H1 (cell line): ENCODE results near the gene DOCK1. TPM values are rescaled to one million over a fixed set of nuclear protein-coding genes. Genes with fewer than 3 reads are reported as not detected.

Experiments used
- CTCF ChIA-PET: fragments of 300-600 bp; sonication (Branson Sonifier 250); formaldehyde crosslinking; loops from one replicate; lab custom pipeline; 2021; ENCODE audit not compliant: partially characterized antibody; lab: Charles Lee
- POLR2A ChIA-PET: fragments of 300-600 bp; sonication (Branson Sonifier 250); formaldehyde crosslinking; loops from one replicate; lab custom pipeline; 2021; ENCODE audit warnings: inconsistent platforms; ENCODE audit not compliant: partially characterized antibody; lab: Charles Lee
- DNase-seq, 2 experiments: peaks; one replicate each; pipeline versions ENCODE4 v3.0.0 to v3.0.0-alpha.2; 2010 to 2022; ENCODE audit warnings: low spot score in 2 of 2, low read depth in 1 of 2, mixed read lengths in 1 of 2
- FAIRE-seq: peaks from 2 replicates; lab custom pipeline; 2011; peaks lifted over from hg19 to GRCh38; lab: Jason Lieb, UNC
- H2AFZ ChIP-seq: 2 replicates; pipeline ENCODE4 v1.8.1; 2012; ENCODE audit warnings: low read length, inconsistent platforms
- H2AK5ac ChIP-seq: 2 replicates; pipeline ENCODE4 v1.6.1; 2013; ENCODE audit warnings: low read depth, low read length
- H2BK120ac ChIP-seq: replicated peaks from 2 replicates; pipeline ENCODE3; 2013; ENCODE audit warnings: low read depth, low read length, inconsistent platforms
- H2BK12ac ChIP-seq: 2 replicates; pipeline ENCODE4 v1.6.1; 2013; ENCODE audit warnings: low read depth, low read length
- H2BK15ac ChIP-seq: 2 replicates; pipeline ENCODE4 v1.6.1; 2013; ENCODE audit warnings: low read length
- H2BK20ac ChIP-seq: 2 replicates; pipeline ENCODE4 v1.6.1; 2013; ENCODE audit warnings: low read length
- H2BK5ac ChIP-seq: 2 replicates; pipeline ENCODE4 v1.6.1; 2013; ENCODE audit warnings: low read depth, low read length
- H3K14ac ChIP-seq: 2 replicates; pipeline ENCODE4 v1.6.1; 2013; ENCODE audit warnings: inconsistent platforms; ENCODE audit not compliant: insufficient read length
- H3K18ac ChIP-seq: 2 replicates; pipeline ENCODE4 v1.6.1; 2013; ENCODE audit warnings: low read length; ENCODE audit errors: extremely low read depth
- H3K23ac ChIP-seq: 2 replicates; pipeline ENCODE4 v1.6.1; 2013; ENCODE audit warnings: inconsistent platforms; ENCODE audit not compliant: insufficient read length
- H3K23me2 ChIP-seq: 2 replicates; pipeline ENCODE4 v1.6.1; 2013; ENCODE audit warnings: low read depth, low read length
- H3K27ac ChIP-seq: 2 replicates; pipeline ENCODE4 v1.6.1; 2011; ENCODE audit warnings: low read depth, low read length, inconsistent platforms
- H3K27me3 ChIP-seq, 4 experiments: replicated peaks in 1 of 4; 1 replicate in 1 of 4; 2 replicates in 3 of 4; pipeline versions ENCODE4 v1.6.1 to v1.8.1; 2011 to 2013; ENCODE audit warnings: low read length in 3 of 4, mild to moderate bottlenecking in 3 of 4, inconsistent platforms in 2 of 4, mixed read lengths in 2 of 4, moderate library complexity in 1 of 4; ENCODE audit not compliant: control insufficient read depth in 3 of 4, insufficient read depth in 3 of 4; ENCODE audit errors: extremely low read depth in 1 of 4
- H3K36me3 ChIP-seq, 4 experiments: 2 replicates each; pipeline versions ENCODE4 v1.6.1 to v1.8.1; 2011 to 2013; ENCODE audit warnings: mild to moderate bottlenecking in 4 of 4, low read length in 3 of 4, moderate library complexity in 2 of 4, control low read depth in 1 of 4, inconsistent platforms in 1 of 4; ENCODE audit not compliant: insufficient read depth in 4 of 4, control insufficient read depth in 2 of 4
- H3K4ac ChIP-seq: replicated peaks from 2 replicates; pipeline ENCODE3; 2013; ENCODE audit warnings: low read length, low read depth, mixed read lengths, inconsistent platforms; ENCODE audit not compliant: insufficient read length
- H3K4me1 ChIP-seq, 4 experiments: replicated peaks in 1 of 4; 1 replicate in 1 of 4; 2 replicates in 3 of 4; pipeline versions ENCODE4 v1.6.1 to v1.8.1; 2011 to 2013; ENCODE audit warnings: low read length in 3 of 4, inconsistent platforms in 2 of 4, mixed read lengths in 1 of 4; ENCODE audit not compliant: insufficient read depth in 4 of 4, control insufficient read depth in 3 of 4
- H3K4me2 ChIP-seq, 2 experiments: 2 replicates each; pipeline versions ENCODE4 v1.6.1 to v1.8.1; 2011 to 2013; ENCODE audit warnings: low read depth in 2 of 2, low read length in 2 of 2, control low read depth in 1 of 2, inconsistent platforms in 1 of 2, mild to moderate bottlenecking in 1 of 2; ENCODE audit not compliant: insufficient read depth in 1 of 2
- H3K4me3 ChIP-seq, 4 experiments: fragments of 200-600, 300-600 bp in 1 of 4; sonication (generic), shearing (Covaris generic), sonication (Bioruptor Twin) in 1 of 4; 2 replicates each; pipeline versions ENCODE4 v1.5.1 to v1.8.1; 2011 to 2016; ENCODE audit warnings: low read length in 4 of 4, low read depth in 3 of 4, control low read depth in 2 of 4, inconsistent platforms in 2 of 4, mild to moderate bottlenecking in 2 of 4, mixed read lengths in 1 of 4, moderate library complexity in 1 of 4; ENCODE audit not compliant: insufficient read depth in 2 of 4; ENCODE audit errors: extremely low read depth in 1 of 4
- H3K56ac ChIP-seq: replicated peaks from 2 replicates; pipeline ENCODE3; 2013; ENCODE audit warnings: low read depth, mild to moderate bottlenecking, mixed read lengths, low read length, inconsistent platforms; ENCODE audit not compliant: insufficient read length
- H3K79me1 ChIP-seq: 2 replicates; pipeline ENCODE4 v1.6.1; 2013; ENCODE audit warnings: low read depth, low read length, control low read depth
- H3K79me2 ChIP-seq, 2 experiments: 2 replicates each; pipeline versions ENCODE4 v1.6.1 to v1.8.1; 2012 to 2013; ENCODE audit warnings: low read length in 2 of 2, mild to moderate bottlenecking in 2 of 2, inconsistent platforms in 1 of 2; ENCODE audit not compliant: insufficient read depth in 2 of 2, control insufficient read depth in 1 of 2
- H3K9ac ChIP-seq, 4 experiments: replicated peaks in 1 of 4; 1 replicate in 1 of 4; 2 replicates in 3 of 4; pipeline versions ENCODE4 v1.6.1 to v1.8.1; 2011 to 2013; ENCODE audit warnings: low read depth in 3 of 4, low read length in 3 of 4, control low read depth in 2 of 4, mild to moderate bottlenecking in 2 of 4, moderate library complexity in 2 of 4, inconsistent platforms in 1 of 4; ENCODE audit errors: extremely low read depth in 1 of 4
- H3K9me3 ChIP-seq, 2 experiments: 2 replicates each; pipeline versions ENCODE4 v1.6.1 to v1.8.1; 2012 to 2013; ENCODE audit warnings: mild to moderate bottlenecking in 2 of 2, moderate library complexity in 2 of 2, control low read depth in 1 of 2, inconsistent platforms in 1 of 2, low read depth in 1 of 2, low read length in 1 of 2, mixed read lengths in 1 of 2; ENCODE audit not compliant: insufficient read depth in 2 of 2
- H4K20me1 ChIP-seq, 2 experiments: replicated peaks in 1 of 2; 2 replicates each; pipeline versions ENCODE3 to v1.8.1; 2011 to 2013; ENCODE audit warnings: inconsistent platforms in 2 of 2, low read length in 2 of 2, mild to moderate bottlenecking in 1 of 2; ENCODE audit not compliant: insufficient read depth in 2 of 2, control insufficient read depth in 1 of 2
- H4K5ac ChIP-seq: 2 replicates; pipeline ENCODE4 v1.6.1; 2013; ENCODE audit warnings: low read length, low read depth, mixed read lengths, inconsistent platforms; ENCODE audit not compliant: insufficient read length
- H4K8ac ChIP-seq: 2 replicates; pipeline ENCODE4 v1.8.0; 2013; ENCODE audit warnings: mild to moderate bottlenecking, moderate library complexity, low read length, inconsistent platforms; ENCODE audit not compliant: insufficient read depth; ENCODE audit errors: extremely low read depth
- H4K91ac ChIP-seq: replicated peaks from 2 replicates; pipeline ENCODE3; 2013; ENCODE audit warnings: low read length, mixed read lengths, inconsistent platforms; ENCODE audit not compliant: insufficient read length
- CBX8 ChIP-seq: fragments of 300-800, 300-1000 bp; sonication (generic); IDR thresholded peaks from 2 replicates; pipeline ENCODE4 v1.7.1; 2016; ENCODE audit warnings: low read depth, low read length, borderline replicate concordance
- CHD2 ChIP-seq: IDR thresholded peaks from 2 replicates; pipeline ENCODE4 v1.6.1; 2012; ENCODE audit warnings: low read length, improper control_type of control experiment
- GTF2F1 ChIP-seq: IDR thresholded peaks from 2 replicates; pipeline ENCODE4 v1.6.1; 2012; ENCODE audit warnings: low read depth, low read length, improper control_type of control experiment, borderline replicate concordance
- HDAC6 ChIP-seq: IDR thresholded peaks from one replicate; pipeline ENCODE4 v1.7.1; 2012; ENCODE audit warnings: low read depth, mild to moderate bottlenecking, inconsistent platforms, low read length, moderate library complexity
- NANOG ChIP-seq: IDR thresholded peaks from 2 replicates; pipeline ENCODE4 v1.6.1; 2011; ENCODE audit warnings: low read length, low read depth, mild to moderate bottlenecking, inconsistent platforms; ENCODE audit not compliant: insufficient read depth, poor library complexity, severe bottlenecking
- POU5F1 ChIP-seq: IDR thresholded peaks from 2 replicates; pipeline ENCODE4 v1.6.1; 2011; ENCODE audit warnings: low read depth, mild to moderate bottlenecking, low read length, moderate library complexity
- RBBP5 ChIP-seq: IDR thresholded peaks from 2 replicates; pipeline ENCODE4 v1.7.1; 2012; ENCODE audit warnings: low read depth, mild to moderate bottlenecking, inconsistent platforms, low read length, moderate library complexity, borderline replicate concordance
- RXRA ChIP-seq: IDR thresholded peaks from 2 replicates; pipeline ENCODE4 v1.6.1; 2011; ENCODE audit warnings: low read depth, mild to moderate bottlenecking, low read length, moderate library complexity; ENCODE audit not compliant: insufficient read depth
- YY1 ChIP-seq: IDR thresholded peaks from 2 replicates; pipeline ENCODE4 v1.6.1; 2011; ENCODE audit warnings: low read depth, mild to moderate bottlenecking, low read length
- WGBS, 2 experiments: shearing (Covaris generic) in 1 of 2; methylation state at CpG; one replicate each; pipeline versions ENCODE4 v1.1.6 to v1.1.7; 2013 to 2015; ENCODE audit warnings: low lambda C conversion rate in 2 of 2, mixed read lengths in 2 of 2, inconsistent platforms in 1 of 2, low coverage in 1 of 2, missing lambda C conversion rate in 1 of 2; ENCODE audit not compliant: insufficient replicate concordance in 2 of 2, insufficient coverage in 1 of 2, insufficient read length in 1 of 2; ENCODE audit errors: extremely low coverage in 1 of 2, missing lambda C conversion rate in 1 of 2; 5-methylcytosine and 5-hydroxymethylcytosine counted together
- polyA plus RNA-seq, 7 experiments: library from polyadenylated mRNA; depleted of rRNA in 3 of 7; stranded (reverse) in 5 of 7; unstranded in 2 of 7; fragments of >200 nt in 5 of 7; fragments of 200-250 nt in 2 of 7; gene quantifications; 1 replicate in 5 of 7; 2 replicates in 1 of 7; 4 replicates in 1 of 7; pipeline versions ENCODE4 v1.2.1 to v1.2.3, GENCODE V29; 2011 to 2013; ENCODE audit warnings: missing spikeins in 2 of 7, mixed read lengths in 2 of 7
- total RNA-seq: library from RNA; stranded (reverse); fragmentation: NEBNext Ultra II Directional; extraction: Animal tissue kit (Norgen Biotek cat#: 25700); gene quantifications from 2 replicates; pipeline ENCODE4 v1.2.1, GENCODE V29; 2021
- TF ChIP-seq, protein P1 (sequence below), 3 experiments: IDR thresholded peaks; 1 replicate in 2 of 3; 2 replicates in 1 of 3; pipeline versions ENCODE4 v1.5.1 to v1.6.1; 2011; ENCODE audit warnings: low read length in 3 of 3, mild to moderate bottlenecking in 3 of 3, inconsistent platforms in 2 of 3, low read depth in 1 of 3, moderate library complexity in 1 of 3; ENCODE audit not compliant: insufficient read depth in 1 of 3; ENCODE audit errors: control extremely low read depth in 1 of 3

The DOCK1 gene
- total and polyA plus RNA-seq, 2 of the 8 experiments (the other 6 are each of a cell fraction or from before 2014, with no cell fraction given): 11.6 to 53.0 TPM

DNA sequence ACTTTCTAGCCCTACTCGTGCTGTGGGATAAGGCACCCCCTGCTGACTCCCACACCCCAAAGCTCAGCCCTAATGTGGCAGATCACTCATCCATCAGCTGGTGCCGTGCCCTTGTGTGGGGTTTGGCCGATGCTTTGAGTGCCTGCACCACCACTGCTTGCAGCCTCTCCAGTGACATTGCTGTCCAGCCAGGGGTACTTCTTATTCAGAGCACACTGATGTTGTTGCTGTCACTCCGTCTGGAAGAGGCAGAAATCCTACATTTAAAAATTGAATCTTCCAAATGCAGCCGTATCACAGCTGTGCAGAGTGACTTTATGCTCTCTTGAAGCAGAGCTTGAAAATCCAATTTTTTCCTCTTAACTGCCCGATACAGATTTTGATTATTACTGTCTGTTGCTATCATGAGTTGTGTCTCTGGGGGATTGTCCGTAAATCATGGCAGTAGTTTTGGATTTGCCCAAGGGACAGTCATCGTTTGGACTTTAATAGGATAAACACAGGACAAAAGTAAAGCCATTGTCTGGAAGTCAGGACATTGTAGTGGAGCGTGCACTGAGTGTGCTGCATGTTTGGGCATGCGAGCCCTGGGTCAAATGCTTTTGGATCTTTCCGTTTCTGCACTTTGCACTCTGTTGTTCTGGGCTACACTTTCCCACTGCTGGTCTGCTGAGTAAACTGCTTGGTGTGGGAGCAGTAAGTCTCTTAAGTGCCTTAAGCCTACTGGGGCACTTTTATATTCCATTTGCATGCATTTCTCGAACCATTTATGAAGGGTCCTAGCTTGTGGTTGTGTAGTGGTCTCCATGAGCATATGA, 128.2 kb downstream of the DOCK1 start:
- H3K18ac ChIP-seq: no peak overlapping the region
- H3K4ac ChIP-seq: no peak overlapping the region
- H3K56ac ChIP-seq: no peak overlapping the region
- H3K36me3 ChIP-seq: peaks cover 7 to 42% (median 32%) of the 10 kb centered on the region in 4 experiments; a peak in 7 of 8 replicates
- no peak overlapping the region for H4K5ac ChIP-seq
- no peak overlapping the region for H2AFZ ChIP-seq
- H2BK12ac ChIP-seq: no peak overlapping the region
- H2AK5ac ChIP-seq: no peak overlapping the region
- ChIA-PET POLR2A (no interaction called here), CTCF (interaction anchor here (2.5 kb wide), 1 partner anchor 11 kb away, joined by 9 read pairs; no protein-coding TSS in a partner anchor)
- H3K23ac ChIP-seq: no peak overlapping the region
- H3K9ac ChIP-seq: no peak overlapping the region
- H4K20me1 ChIP-seq: peaks cover 0 to 2% of the 10 kb centered on the region in 2 experiments
- no peaks in the 10 kb centered on the region for H3K79me2 ChIP-seq
- H2BK5ac ChIP-seq: no peak overlapping the region
- no peak overlapping the region for H3K4me3 ChIP-seq
- H4K8ac ChIP-seq: no peak overlapping the region
- H3K4me1 ChIP-seq: no peaks in the 10 kb centered on the region
- 93% methylated on average over 12 of the region's 12 CpGs; no CpG with 5 or more reads in 1 of the 2 experiments for WGBS, 2 experiments
- no peak overlapping the region for H2BK20ac ChIP-seq
- H3K79me1 ChIP-seq: no peaks in the 10 kb centered on the region; the same call in 1 of the 2 replicates
- H3K27me3 ChIP-seq: no peaks in the 10 kb centered on the region
- no peak overlapping the region for H3K27ac ChIP-seq
- H2BK120ac ChIP-seq: no peak overlapping the region
- H2BK15ac ChIP-seq: no peak overlapping the region
- no peaks in the 10 kb centered on the region for H3K9me3 ChIP-seq
- H3K23me2 ChIP-seq: no peaks in the 10 kb centered on the region
- no peak for DNase-seq
- no peak overlapping the region for H3K14ac ChIP-seq
- no peak for FAIRE-seq
- H3K4me2 ChIP-seq: no peak overlapping the region
- no peak overlapping the region for H4K91ac ChIP-seq
- TF ChIP-seq YY1: no peak
- no peak for TF ChIP-seq GTF2F1
- TF ChIP-seq HDAC6: no peak
- no peak for TF ChIP-seq NANOG
- no peak for TF ChIP-seq RBBP5
- TF ChIP-seq, protein P1, sequence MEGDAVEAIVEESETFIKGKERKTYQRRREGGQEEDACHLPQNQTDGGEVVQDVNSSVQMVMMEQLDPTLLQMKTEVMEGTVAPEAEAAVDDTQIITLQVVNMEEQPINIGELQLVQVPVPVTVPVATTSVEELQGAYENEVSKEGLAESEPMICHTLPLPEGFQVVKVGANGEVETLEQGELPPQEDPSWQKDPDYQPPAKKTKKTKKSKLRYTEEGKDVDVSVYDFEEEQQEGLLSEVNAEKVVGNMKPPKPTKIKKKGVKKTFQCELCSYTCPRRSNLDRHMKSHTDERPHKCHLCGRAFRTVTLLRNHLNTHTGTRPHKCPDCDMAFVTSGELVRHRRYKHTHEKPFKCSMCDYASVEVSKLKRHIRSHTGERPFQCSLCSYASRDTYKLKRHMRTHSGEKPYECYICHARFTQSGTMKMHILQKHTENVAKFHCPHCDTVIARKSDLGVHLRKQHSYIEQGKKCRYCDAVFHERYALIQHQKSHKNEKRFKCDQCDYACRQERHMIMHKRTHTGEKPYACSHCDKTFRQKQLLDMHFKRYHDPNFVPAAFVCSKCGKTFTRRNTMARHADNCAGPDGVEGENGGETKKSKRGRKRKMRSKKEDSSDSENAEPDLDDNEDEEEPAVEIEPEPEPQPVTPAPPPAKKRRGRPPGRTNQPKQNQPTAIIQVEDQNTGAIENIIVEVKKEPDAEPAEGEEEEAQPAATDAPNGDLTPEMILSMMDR (IDR thresholded peaks at IDR 0.05; ENCODE audit: control extremely low read depth in 1 of 3, insufficient read depth in 1 of 3, low read depth in 1 of 3, low read length in 3 of 3): no peak
- no peak for TF ChIP-seq CBX8
- TF ChIP-seq POU5F1: no peak
- no peak for TF ChIP-seq CHD2
- TF ChIP-seq RXRA: no peak
